NCI-H1930 (cell line): ENCODE data around the gene EXOSC9.

Source experiments
- DNase-seq, 2 experiments: peaks; one replicate each; lab custom pipeline; 2025; lab: John Stamatoyannopoulos, UW

The EXOSC9 gene

DNA sequence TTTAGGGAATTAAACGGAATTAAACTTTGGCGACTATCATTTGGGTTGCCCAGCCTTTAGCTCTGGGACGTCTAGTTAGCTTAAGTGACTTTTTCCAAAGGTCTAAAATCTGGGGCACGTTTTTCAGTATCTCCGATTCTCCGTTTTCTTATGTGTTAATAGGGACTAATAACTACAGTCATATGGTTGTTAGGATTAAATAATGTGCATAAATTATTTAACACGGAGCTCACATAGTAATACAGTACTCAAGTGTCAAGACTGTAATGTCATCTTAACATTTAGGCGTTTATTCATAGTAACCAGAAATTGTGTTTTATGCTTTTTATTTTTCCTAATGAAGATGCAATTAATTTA lies 23.0 kb downstream of the EXOSC9 start:
- no peak for DNase-seq

DNA sequence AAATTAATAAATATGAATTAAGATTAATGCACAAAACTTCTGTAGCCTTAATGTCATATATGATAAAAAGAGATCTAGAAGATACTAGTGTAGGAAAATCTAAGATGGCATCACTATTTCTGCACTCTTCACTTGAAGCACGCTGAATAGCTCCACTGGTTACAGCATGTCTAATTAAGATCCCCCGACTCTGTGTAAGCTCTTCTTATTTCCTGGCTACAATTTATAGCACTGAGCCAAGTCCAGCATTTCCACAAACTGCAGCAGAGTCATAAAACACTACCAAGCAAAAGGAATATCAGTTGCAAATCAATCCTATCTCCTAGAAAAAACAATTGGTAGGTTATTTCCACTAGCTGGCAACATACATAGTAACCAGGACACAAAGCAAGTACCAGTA lies 23.8 kb downstream of the EXOSC9 start:
- no peak for DNase-seq

DNA sequence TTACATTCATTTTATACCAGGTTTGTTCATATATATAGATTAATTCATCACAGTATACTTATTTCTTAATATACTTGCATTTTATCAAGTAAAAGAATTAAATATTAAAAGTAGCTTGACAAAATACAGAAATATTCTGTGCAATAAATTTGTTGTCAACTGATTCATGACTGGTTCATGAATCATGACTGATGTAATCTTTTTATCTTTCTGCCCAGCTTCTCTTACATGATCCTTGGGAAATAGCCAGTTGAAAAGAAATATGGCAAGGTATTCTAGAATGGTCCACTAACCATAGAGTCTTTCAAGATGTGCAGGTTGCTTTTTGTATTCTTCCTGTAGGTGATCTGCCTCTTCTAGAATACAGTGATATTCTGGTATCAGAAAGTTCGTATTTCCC lies 26.7 kb downstream of the EXOSC9 start:
- DNase-seq: no peak

DNA sequence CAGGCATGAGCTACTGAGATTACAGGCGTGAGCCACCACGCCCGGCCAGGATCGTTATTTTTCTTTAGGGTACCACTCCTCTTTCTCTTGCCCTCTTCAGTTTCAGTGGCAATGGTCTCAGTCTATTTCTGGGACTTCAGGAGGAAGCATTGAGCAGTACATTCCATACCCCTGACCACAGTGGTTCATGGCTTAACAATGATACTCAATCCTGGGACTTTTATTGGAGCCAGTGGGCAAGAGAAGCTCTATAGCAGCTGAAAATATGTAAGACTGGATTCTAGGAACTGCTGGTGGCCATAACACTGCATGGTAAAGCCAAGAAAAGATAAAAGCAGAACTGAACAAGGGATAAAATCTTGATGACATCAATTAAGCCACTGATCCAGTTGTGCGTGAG lies 28.4 kb downstream of the EXOSC9 start:
- no peak for DNase-seq

DNA sequence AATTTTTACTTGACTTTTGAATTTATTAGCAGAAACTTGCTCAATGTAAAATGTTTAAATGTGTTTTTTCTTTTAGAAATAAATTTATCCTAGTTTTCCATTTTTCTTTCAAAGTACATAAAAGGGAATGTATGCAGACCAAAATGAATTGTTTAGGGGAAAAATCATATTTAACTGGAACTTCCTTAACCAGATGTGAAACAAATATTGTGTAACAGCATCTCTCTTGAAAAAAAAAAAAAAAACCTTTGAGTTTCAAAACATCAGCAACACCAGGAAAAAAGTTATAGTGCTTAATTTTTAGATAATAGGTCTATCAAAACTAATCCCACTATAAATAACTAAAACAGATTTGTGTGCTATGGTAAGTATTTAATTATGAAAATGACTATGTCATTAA lies 37.0 kb downstream of the EXOSC9 start:
- DNase-seq: no peak

DNA sequence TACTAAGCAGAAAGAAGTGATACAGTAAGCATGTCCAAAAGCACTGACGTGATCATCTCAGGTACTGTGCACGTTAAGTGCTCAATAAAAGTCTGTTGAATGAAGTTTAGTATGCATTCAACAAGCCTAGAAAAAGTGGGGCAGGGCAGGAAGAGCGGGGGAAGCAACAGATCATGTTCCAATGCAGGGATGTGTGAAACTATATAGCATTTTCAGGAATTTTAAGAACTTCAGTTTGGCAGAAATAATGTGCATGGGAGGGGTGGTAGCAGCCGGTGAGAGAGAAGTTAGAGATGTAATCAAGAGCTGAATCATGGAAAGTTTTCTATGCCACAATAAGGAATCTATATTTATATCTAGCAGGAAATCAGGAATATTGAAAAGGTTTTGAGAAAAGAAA lies 41.7 kb downstream of the EXOSC9 start:
- DNase-seq: no peak

DNA sequence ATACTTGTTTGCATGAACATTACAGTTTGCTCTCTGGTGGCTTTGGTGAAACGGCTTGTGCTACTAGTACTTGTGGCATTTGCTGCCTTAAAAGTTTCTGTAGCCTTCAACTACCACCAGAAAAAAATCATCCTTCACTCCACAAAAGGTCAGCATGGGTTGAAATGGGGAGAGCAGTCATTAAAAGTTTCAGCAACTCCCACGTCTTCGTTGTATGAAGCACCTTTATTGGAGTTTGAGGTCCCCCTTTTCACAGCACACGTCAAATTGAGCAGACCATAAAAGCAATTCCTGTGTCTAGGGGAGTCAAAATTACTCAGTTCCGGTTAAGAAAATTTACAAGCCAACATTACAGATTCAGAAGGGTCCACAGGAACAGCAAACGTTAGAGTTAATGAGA lies 45.5 kb downstream of the EXOSC9 start:
- DNase-seq: no peak

DNA sequence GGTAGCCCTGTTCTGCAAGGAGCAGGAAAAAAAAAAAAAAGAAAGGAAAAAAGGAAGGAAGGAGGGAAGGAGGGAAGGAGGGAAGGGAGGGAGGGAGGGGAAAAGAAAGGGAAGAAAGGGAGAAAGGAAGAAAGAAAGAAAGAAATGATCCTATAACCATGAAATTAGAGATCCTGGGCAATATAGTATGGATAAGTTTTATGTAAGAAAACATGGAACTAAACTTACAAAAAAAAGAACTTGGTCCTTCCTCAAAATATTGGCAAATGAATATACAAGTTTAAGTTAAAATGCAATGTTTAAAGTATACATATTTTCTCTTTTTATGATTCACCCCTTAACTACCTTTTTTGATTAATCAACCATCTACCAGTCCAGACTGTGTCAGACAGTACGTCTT lies 50.2 kb downstream of the EXOSC9 start:
- DNase-seq: no peak

DNA sequence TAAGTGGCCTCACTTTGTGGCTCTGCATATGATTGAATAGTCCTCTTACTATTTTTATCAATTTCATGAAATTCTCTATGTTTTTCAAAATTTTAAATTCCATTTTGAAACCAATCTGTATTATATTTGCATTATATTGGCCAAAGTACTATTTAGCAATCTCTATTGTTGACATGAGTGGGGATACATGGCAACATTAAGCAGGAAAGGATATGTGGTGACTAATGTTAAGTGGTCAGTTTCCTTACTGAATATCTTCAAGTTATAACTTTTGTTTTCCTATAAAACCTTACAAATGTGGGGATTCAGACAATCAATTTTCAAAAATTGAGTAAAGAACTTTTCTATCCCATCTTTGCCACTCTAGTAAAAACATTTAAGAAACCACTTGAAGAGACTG lies 59.0 kb downstream of the EXOSC9 start:
- DNase-seq: no peak

DNA sequence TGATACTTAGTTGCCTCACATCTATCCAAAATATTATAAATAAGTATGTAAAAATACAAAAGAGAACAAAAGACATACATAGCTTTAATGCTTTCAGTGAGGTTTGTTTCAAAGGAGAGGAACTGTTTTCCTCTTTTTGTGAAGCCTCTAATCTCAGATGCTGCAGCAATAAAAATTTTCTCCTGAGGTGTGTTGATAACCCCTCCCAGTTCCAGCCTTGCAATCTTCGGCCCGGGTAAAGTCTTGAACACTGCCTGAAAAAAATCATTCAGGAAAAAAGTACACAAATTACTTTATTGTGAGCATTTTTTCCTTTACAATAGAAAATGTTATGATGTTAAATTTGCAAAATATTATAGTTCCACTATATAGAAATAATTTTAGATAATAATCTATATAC lies 60.3 kb downstream of the EXOSC9 start:
- no peak for DNase-seq

DNA sequence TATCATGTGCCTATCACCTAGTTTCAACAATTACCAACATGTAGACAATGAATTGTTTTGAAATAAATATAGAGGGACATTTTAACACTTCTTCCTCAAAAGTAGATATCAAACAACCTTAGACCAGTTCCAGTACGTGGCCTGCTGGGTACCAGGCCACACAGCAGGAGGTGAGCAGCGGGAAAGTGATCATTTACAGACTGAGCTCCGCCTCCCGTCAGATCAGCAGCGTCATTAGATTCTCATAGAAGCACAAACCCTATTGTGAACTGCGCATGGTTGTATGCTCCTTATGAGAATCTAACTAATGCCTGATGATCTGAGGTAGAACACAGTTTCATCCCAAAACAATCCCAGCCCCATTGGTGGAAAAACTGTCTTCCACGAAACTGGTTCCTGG lies 62.7 kb downstream of the EXOSC9 start:
- no peak for DNase-seq
